Hematopoietic multipotent progenitor cell treated with erythropoietin and hydrocortisone succinate and interleukin-3 and kit ligand, for 17 days (in vitro differentiated cells): ENCODE measurements around the gene AMDHD1.

Source experiments
- DNase-seq: peaks from one replicate; pipeline ENCODE4 v3.0.0-alpha.2; 2015; ENCODE audit warnings: low spot score

Gene AMDHD1

GRCh38 chr12:95995238-95996031 is 52.3 kb downstream of the AMDHD1 start:
- DNase-seq = no peak

- no peak for DNase-seq
Observed at GRCh38 chr12:95996034-95996658, 53.0 kb downstream of the AMDHD1 start, which contains the start of gene HAL. Gene HAL, minus strand, starts transcription at chr12:95996344. Its CDS starts 434 bp downstream, at chr12:95995910.

- no peak for DNase-seq
Observed at GRCh38 chr12:95997276-95997675, 54.1 kb downstream of the AMDHD1 start.

- no peak for DNase-seq
Observed at GRCh38 chr12:95997911-95998510, 54.9 kb downstream of the AMDHD1 start.

- DNase-seq = peak; percentile 39
Observed at GRCh38 chr12:95998611-95999286, 55.6 kb downstream of the AMDHD1 start.

DNA sequence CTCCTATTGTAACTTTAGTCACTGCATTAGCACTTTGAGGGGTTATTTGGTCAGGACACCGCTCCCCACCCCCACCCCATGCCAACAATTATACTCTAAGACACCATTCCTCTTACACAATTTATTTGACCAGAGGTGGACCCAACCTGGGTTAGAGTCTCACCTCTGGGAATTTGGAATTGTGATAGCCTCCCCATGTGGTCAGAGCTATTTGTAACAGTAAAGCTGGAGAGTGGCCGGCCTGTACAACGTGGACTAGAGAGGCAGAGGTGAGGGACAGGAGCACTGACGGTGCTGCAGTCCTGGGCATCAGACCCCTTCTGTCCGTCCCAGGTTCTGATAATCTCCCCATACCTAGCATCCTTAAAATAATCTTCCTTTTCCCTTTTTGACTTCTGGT is 56.4 kb downstream of the AMDHD1 start:
- DNase-seq = no peak

DNA sequence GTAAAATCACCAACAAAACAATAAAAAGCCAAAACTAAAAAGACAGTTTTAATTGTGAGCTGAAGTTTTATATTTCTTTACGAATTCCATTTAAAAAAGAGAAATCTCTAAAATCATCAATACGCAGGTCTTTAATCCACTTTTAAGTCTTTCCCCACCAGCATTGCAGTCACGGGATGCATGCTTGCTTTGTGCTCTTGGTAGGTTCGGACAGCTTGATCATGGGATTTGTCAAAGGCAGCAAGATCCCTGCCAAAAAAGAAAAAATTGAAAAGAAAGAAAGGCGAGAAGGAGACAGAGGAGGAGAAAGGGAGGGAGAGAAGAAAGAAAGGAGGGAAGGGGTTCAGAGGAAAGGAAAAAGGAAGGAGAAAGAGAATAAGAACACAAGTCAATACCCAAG is 57.7 kb downstream of the AMDHD1 start:
- no peak for DNase-seq

- peak; percentile 26 for DNase-seq
Observed at GRCh38 chr12:96006727-96007126, 63.6 kb downstream of the AMDHD1 start.

DNA sequence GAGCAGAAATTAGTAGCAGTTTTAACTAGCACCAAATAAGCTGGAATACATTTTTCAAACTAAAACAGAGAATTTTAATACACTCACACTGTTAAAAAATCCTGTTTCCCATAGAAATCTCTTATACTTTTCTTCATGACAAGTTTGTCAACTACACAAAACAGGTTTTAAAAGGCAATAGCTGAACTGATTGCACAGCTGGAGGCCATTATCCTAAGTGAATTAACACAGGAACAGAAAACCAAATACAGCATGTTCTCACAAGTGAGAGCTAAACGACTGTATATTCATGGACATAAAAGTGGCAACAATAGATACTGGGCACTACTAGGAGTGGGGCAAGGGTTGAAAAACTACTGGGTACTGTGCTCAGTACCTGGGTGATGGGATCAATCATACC is 64.6 kb downstream of the AMDHD1 start:
- DNase-seq = no peak

- no peak for DNase-seq
Observed at GRCh38 chr12:96014943-96015599, 71.9 kb downstream of the AMDHD1 start.

GRCh38 chr12:96015672-96016071 is 72.5 kb downstream of the AMDHD1 start:
- DNase-seq = no peak
